A172 (cell line): ENCODE results near the gene REEP6. TPM values are rescaled to one million over a fixed set of nuclear protein-coding genes. Genes with fewer than 3 reads are reported as not detected.

Experiments
- DNase-seq: peaks from one replicate; pipeline ENCODE4 v3.0.0-alpha.2; 2015; ENCODE audit warnings: low spot score
- total RNA-seq: library from RNA; depleted of rRNA; stranded (reverse); fragments of >200 nt; shearing (Covaris generic); gene quantifications from 2 replicates; pipeline ENCODE4 v1.2.3, GENCODE V29; 2014; rRNA removed

Gene REEP6
- 4.1 and 4.3 TPM in 2 replicates for total RNA-seq

- no peak for DNase-seq
Measured at GRCh38 chr19:1491114-1491848, at the start of gene REEP6. Gene REEP6 (plus strand): TSS chr19:1491181. CDS start chr19:1491270, 89 bp downstream.

GRCh38 chr19:1441677-1442438, 49.1 kb upstream of the REEP6 start:
- no peak for DNase-seq

DNA sequence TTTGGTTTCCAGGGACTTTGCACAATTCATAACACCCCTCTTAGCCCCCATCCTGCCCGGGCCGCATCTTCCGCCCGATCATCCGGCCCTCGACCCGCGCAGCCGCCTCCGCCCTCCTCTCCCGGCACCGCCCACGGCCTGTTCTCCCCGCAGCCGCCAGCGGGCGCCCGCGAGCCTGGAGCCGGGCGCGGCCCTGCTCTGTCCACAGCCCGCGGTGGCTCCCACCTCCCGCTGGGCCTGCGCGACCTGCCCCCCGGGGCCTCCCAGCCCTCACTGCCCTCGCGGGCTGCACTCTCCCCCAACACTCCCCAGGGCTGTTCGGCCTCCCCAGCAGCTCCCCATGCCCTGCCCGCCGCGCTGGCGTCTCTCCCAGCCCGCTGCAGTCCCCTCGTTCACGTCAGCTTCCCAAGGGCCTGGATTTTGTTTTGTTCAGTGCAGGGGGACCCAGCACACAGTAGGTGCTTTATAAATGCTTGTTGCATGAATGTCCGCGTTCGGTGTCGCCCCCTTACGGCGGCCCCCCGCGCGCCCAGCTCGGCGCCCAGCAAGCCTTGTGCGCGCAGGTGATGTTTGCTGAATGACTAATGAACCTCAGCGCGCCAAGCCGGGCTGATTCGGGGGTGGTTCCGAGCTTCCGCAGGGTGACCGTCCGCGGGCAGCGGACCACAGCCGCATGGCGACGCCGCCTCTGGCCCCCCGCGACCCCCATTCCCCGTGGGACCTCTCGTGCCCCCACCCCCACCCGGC, 45.6 kb upstream of the REEP6 start:
- peak; percentile 62 for DNase-seq

DNA sequence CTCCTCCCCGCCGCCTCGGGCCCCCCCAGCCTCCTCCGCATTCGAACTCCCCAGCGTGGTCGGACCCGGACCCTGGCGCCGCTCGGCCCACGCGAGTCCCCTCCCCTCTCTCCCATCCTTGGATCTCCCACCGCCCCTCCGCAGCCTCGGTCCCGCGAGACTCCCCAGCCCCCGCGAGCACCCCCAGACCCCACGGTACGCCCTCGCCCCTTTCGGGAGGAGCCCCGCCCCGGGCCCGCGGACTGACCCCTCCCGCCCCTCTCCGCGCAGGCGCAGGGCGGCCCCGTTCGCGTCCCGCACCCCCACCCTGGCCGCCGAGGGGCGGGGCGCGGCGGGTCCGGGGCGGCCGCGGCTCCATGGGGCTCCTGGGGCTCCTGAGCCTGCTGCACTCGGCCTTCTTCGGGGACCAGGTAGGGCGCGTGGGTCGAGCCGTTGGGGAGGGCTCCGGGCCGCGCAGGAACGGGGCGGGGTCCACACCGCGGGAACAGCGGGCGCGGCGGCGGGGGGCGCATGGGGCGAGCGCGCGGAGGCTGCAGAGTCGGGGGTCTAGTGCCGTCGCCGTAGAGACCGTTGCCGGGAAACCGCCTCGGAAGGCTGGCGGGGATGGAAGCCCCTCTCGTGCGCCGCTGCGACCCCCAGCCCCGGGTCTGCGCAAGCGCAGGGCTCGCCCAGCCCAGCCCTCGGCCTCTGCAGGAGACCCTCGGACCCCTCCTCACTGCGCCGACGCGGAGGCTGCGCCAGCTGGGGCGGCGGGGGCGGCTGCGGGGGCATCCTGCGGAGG, 44.9 kb upstream of the REEP6 start:
- no peak for DNase-seq

DNA sequence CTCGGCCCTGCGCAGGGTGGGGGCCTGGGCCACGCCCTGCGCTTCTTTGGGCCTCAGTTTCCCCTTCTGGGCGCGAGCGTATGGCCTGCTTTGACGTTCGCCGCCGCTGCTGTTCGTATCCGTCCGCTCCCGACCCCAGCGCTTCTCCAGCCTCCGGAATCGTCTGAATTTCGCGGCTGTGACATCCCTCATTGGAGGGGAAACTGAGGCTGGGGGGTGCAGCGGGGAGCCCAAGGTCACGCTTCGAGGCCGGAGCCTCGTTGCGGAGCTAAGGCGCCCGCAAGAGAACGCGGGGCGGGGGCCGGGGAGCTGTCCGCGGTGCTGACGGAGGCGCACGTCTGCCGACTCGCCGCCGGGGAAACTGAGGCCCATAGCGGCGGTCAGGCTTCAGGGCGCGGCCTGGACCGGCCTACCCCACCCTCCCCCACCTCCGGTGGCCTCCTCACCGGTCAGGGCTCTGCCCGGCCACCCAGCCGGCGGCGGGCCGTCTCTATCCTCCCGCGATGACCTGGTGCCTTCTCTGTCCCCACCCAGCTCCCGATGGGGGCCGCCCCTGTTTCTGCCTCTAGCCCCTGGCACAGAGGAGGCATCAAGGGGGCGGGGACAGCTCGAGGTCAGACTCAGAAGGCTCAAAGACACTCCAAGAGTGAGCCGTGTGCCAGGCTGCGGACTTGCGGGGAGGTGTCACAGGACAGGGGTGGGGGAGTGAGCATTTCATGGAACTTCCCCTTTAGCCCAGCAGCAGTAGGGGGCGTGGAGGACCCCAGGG, 44.1 kb upstream of the REEP6 start:
- DNase-seq: no peak

DNA sequence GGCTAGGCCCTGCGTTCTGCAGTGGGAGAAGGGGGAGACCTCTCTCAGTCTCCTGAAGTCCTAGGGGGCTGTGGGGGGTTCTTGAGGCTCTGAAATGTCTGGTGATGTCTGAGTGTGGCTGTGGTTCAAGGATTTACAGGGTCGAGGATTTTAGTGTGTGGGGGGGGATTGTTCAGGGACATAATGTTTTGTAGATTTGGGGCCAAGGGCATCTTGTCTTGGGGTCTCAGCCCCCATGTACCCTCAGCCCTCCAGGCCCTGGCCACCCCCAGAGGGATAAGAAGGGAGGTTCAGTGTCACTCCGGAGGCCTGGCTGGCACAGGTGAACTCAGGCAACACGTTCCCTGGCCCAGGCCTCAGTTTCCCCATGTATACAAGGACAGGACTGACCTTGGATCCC, 43.5 kb upstream of the REEP6 start:
- no peak for DNase-seq

DNA sequence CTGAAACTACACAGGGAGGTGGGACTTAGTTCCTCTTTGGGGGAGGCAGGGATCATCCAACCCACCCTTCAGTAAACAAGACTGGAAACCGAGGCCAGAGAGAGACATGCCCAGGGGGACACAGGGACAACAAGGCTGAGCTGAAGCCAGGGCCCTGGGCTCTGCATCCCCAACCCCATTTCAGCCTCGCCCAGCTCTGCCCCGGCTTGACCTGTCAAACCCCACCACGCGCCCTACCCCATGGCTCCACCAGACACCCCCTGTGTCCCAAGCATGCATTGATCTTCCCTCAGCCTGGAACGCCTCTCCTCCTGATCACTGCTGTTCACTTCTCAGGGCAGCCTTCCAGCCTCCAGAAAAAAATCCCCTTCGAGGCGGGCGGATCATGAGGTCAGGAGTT, 43.0 kb upstream of the REEP6 start:
- DNase-seq: no peak

DNA sequence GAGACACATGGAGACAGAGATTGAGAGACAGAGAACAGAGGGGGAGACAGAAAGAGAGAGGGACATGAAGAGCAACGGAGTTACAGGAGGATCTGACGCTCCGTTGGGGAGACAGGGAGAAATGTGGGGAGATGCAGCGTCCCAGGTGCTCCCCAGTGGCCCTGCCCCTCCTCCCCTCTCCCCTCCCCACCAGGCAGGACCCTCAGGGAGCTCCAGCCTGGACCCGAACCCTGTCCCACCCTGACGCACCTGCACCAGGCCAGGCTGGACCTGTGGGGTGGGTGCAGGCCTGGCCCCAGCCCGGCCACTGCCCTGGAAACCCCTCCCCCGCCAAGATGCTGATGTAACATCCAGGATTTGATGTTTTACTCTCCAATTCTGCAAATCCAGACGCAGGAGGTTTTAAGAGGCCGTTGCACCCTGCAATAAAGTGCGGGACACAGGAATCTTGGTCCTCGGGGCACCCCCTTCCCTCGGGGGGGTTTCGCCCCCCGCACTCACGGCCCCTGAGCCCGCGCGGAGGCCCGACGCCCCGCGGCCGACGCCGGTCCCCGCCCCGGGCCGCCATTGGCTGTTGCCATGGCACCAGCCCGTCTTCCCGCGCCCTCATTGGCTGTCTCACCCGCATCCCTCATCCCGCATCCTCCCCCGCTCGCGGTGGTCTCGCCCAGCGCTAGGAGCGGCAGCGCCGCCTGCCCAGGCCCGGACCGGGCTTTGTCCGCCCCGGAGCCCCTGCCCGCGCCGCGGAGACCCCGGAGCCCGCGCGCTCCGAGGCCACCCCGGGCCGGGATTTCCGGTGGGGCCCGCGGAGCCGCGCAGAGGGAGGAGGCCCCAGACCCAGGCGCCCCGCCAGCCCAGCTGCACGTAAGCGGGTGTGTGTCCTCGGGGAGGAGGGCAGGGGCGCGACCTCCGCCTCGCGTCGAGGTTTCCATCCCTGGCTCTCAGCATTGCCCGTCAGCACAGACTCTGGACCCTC, 41.2 kb upstream of the REEP6 start, which contains the start of gene APC2:
Gene APC2 (plus strand): TSS at position 655 of the 976 bp plus-strand sequence. CDS start 2,881 bp downstream, outside the sequence.
- DNase-seq: no peak

DNA sequence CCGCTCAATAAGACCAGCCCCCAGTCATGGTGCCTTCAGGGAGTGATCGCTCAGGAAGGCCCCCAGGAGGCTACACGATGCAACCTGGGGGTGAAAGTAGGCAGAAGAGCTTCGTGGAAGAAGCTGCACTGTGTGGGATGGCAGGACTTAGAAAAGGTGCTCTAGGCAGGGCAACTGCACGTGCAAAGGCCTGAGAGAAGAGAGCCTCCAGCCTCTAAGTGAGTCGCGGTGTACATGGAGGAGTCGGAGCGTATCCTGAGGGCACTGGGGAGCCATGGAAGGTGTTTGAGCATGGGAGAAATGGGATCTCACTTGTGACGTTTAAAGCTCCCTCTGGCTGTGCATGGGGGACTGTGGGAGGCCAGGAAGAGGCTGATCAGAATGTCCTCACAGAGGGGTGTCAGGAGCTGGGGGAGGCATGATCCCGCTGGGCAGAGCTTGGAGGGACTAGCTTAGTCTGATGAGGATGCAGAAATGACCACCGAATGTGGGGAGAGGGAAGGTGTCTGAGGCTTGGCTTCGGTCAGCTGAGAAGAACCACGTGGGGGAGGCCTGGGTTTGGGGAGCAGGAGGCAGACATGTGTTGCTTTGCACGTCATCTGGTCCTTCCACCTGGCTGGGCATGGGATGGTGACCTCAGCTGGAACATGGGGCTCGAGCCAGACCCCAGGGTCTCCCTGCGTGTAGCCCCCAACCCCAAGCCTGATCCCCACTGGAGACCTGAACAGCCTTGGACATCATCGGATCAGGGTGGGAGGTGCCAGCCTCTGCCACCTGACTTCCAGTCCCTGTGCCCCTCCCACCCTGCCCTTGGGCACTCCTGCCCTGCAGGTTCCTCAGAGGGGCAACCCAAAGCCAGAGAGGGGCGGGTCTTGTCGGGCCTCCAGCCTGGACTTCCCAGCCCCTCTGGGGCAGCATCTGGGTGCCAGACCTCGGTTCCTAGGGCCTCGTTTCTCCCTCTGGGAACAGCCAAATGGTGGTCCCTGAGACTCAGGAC, 39.9 kb upstream of the REEP6 start:
- DNase-seq: no peak

DNA sequence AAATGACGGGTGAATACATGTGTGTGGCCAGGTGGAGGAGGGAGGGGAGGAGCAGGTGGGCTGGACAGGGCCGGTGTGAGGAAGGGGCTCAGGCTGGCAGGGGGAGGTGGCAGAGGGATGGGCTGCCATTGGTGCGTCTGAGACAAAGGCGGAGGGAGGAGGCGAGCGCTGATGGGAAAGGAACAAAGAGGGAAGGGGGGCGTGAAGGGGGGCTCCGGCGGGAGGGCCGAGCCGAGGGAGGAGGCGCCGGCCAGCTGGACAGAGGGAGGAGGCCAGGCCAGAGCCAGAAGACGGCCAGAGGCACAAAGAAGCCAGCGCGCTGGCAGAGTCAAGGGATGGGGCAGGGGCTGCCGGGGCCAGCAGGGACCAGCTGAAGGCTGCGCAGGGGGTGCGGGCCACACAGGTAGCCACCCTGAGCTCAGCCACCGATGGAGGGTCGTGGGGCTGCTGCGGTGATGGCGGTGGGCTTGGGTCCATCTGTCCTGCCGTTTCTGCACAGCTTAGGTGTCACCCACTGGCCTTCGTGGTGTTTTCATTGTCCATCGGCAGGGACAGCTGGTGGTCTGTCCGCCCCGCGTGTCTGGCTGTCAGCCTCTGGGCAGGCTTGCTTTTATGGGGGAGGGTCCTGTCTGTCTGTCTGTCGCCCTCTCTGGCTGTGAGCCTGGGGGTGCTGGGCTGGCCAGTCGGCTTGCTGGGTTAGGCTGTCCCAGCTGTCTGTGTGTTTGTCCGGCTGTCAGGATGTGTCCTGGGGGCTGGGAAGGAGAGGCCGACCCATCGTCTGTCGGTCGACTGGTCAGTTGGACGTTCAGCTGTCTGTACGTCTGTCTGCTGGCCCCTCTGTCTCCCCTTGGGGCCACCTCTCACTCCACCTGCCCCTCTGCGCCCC, 38.8 kb upstream of the REEP6 start:
- no peak for DNase-seq

DNA sequence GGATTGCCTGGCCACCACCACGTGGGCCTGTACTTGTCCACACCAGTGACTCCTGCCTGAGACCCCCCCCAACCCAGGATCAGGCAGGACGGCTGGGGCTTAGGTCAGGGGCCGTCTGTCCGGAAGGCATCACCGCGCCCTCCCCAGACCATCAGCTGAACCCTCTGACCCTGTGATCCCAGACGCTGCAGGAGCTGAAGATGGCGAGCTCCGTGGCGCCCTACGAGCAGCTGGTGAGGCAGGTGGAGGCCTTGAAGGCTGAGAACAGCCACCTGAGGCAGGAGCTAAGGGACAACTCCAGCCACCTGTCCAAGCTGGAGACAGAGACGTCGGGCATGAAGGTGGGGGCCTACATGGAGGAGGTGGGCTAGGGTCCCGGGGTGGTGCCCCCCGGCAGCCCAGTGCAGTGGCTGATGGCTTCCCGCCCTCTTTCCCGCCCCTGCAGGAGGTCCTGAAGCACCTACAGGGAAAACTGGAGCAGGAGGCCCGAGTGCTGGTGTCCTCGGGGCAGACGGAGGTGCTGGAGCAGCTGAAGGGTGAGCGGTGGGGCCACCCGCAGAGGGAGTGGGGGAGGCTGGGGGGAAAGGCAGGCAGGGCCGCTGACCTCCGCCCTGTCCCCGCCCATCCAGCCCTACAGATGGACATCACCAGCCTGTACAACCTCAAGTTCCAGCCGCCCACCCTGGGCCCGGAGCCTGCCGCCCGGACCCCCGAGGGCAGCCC, 38.0 kb upstream of the REEP6 start:
- DNase-seq: no peak

GRCh38 chr19:1453525-1454364, 37.2 kb upstream of the REEP6 start:
- peak; percentile 35 for DNase-seq

GRCh38 chr19:1455002-1455335, 36.0 kb upstream of the REEP6 start:
- no peak for DNase-seq

DNA sequence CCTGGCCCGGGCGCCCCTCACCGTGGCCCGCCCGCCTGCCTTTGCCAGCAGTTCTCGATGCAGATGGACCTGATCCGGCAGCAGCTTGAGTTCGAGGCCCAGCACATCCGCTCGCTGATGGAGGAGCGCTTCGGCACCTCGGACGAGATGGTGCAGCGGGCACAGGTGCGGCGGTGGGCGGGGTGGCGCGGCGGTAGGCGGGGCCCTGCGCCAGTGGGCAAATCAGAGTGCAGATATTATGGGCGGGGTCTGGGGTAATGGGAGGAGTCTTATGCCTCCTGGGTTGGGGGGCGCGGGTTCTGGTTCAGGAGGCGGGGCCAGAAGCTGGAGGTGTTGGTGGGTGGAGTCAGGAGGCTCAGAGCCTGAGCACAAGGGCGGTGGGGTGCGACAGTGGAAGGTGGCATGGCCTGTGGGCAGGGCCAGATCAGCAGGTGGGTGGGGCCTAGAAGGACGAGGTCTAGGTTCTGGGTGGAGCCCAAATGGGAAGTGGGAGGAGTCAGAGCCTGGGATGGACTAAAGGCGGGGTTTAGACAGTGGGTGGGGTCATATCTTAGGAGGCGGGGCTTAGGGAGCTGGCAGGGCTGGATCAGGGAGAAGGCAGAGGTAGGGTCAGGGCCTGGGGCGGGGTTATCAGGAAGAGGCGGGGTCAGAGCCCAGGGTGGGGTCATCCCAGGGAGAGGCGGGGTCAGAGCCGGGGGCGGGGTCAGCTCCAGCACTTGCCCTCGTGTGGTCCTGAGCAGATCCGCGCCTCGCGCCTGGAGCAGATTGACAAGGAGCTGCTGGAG, 35.5 kb upstream of the REEP6 start:
- DNase-seq: peak; percentile 64
